HG02938 (cell line): Measurements from ENCODE around the gene ATG9B.

Experiments
- ATAC-seq: cut with Tn5 transposase; IDR thresholded peaks from one replicate; pipeline ENCODE4 v1.9.1; 2021; ENCODE audit warnings: mild to moderate bottlenecking, moderate library complexity; ENCODE audit not compliant: unreplicated experiment

The ATG9B gene

GRCh38 chr7:150988230-150989226 is 35.8 kb downstream of the ATG9B start:
- ATAC-seq, result no peak

DNA sequence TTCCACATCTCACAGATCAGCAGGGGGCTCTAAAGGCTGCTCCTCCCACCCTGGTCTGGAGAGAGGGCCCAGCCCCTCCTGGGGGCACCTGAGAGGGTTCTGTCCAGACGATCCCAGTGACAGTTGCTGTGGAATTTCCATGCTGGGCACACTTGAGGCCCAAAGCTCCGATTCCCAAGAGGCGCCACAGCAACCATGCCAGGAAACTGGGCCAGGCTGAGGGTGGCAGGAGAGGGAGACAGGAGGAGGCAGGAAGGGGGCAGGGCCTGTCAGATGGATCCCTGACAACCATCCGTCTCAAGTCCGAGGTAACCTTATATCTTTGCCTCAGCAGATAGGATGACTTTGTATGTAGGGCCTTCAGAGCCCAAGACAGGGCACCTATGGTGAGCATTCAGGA is 37.7 kb downstream of the ATG9B start:
- ATAC-seq, result no peak

DNA sequence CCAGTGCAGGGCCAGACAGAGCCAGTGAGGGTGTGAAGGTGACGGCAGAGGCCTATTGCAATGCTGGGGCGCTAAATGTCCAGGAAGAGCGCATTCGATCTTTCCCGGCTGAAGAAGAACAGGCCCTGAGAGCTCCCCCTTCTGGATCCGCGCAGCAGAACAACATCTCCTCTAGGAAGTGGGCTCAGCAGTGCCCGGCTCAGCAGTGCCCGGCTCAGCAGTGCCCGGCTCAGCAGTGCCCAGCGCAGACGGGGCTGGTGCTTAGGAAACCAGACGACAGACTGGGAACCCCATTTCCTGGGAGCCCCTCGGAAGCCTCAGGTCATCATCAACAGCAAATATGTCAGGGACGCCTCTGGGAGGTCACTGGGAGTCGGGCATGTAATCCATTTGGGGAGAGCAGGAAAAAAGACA is 38.2 kb downstream of the ATG9B start:
- no peak for ATAC-seq

DNA sequence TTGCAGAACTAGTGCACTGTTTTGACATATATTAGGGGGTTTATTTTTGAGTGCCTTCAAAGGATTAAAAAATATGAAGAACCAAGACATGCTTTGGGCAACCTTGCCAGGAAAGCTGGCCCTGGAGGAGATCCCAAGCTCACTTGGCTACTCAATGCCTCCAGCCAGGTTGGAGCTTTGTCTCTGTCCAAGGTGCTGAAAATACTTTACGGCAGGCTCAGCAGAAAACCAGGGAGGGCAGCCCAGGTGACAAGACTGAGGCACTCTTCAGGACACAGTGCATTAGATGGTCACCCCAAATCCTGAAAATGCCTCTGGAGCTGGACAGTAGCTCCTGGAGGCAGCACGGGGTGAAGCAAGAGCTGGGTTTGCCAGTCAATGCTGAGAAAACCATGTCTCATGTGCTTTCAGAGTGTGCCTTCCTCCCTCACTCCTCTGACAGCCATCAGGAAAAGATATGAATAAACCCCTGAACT is 40.4 kb downstream of the ATG9B start:
- ATAC-seq, result no peak

- no peak for ATAC-seq
Measured at GRCh38 chr7:150982351-150982750, 41.9 kb downstream of the ATG9B start.

DNA sequence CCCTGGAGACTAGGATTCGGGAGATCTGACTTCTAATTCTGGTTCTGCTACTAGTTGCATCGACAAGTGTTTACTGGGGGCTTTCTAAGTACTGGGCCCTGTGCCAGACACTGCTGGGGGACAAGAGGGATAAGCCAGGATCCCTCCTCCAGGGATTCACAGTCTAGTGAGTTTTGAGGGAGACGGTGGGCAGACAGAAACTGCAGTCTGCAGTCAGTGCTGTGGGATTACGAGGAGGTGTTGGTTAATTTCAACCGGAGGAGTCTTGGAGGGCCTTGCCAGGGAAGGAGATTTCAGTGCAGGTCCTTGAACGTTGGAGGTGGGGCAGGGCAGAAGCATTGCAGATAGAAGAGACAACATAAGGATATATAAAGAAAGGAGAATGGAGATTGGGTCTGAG is 42.6 kb downstream of the ATG9B start:
- ATAC-seq, result no peak

- ATAC-seq, result no peak
Measured at GRCh38 chr7:150980663-150981062, 43.6 kb downstream of the ATG9B start.

- ATAC-seq, result no peak
Measured at GRCh38 chr7:150979713-150980390, 44.4 kb downstream of the ATG9B start.

DNA sequence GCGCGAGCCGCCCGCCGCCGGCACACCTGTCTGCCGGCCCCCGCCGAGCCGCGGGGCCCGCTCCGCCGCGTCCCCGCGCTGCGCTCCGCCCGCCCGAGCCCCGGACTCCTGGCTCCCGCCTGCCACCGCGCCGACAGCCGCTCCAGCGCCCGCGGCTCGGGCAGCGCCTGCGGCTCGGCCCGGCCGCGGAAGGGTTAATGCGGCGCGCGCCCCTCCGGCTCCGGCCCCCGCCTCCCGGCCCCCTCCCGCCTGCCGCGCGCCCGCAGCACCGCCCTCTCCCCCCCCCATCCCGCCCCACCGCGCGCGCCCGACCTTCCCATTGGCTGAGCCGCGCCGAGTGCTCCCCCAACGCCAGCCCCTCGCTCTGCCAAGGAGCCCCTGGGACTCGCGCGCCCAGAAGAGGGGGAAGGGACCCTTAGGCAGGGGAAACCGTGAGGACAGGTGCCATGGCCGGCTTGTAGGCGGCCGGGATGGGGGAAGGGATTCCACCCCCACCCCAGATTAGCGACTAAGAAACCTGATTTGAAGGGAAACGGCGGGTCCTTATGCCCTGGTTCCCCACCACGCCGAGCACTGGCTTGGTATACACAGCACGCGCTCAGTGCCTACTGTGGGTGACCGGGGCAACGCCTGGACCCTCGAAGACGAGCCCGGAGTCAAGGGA is 46.0 kb downstream of the ATG9B start, which contains the start of gene KCNH2:
Gene KCNH2, minus strand, starts transcription at position 196 of the 664 bp plus-strand sequence. CDS start 408 bp downstream, outside the sequence.
- no peak for ATAC-seq

GRCh38 chr7:150977382-150978125 is 46.7 kb downstream of the ATG9B start:
- ATAC-seq, result no peak

GRCh38 chr7:150976529-150977381 is 47.5 kb downstream of the ATG9B start:
- ATAC-seq, result no peak

DNA sequence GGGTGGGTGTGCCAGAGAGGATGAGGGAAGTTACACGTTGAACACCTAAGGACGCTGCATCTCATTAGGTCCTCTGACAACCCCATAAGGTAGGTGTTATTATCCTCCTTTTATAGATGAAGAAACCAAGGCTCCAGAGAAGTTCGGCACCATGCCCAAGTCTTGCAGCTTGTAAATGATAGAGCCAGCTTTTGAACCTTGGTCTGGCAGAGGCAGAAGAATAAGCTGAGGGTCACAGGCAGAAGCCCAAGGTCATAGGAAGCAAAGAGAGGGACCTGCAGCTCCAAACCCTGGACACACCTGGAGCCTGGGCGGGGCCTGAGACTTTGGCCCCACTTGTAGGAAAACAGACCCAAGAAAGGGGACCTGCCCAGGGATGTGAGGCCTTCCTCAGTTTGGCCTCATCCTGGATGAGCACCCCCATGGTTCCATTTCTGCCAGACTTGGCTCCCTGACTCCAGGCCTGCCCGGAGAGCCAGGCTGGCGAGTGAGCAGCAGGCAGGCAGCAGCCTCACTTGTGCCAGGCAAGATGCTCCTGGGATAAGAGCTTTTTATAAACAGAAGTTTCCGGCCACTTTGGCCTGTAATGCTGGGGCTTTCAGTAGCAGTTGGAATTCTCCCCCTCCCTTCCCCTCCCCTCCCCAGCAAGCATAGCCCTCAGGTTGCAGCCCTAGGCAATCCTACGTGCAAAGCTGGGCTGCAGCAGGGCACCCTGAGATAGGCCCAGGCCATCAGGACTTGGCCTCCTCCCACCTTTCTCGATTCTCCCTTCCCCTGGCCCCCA is 48.6 kb downstream of the ATG9B start:
- ATAC-seq, result no peak

GRCh38 chr7:150974468-150975391 is 49.6 kb downstream of the ATG9B start:
- peak; percentile 60 for ATAC-seq

GRCh38 chr7:150973571-150974451 is 50.5 kb downstream of the ATG9B start:
- ATAC-seq, result no peak

- ATAC-seq, result no peak
Measured at GRCh38 chr7:150972741-150973140, 51.6 kb downstream of the ATG9B start.

DNA sequence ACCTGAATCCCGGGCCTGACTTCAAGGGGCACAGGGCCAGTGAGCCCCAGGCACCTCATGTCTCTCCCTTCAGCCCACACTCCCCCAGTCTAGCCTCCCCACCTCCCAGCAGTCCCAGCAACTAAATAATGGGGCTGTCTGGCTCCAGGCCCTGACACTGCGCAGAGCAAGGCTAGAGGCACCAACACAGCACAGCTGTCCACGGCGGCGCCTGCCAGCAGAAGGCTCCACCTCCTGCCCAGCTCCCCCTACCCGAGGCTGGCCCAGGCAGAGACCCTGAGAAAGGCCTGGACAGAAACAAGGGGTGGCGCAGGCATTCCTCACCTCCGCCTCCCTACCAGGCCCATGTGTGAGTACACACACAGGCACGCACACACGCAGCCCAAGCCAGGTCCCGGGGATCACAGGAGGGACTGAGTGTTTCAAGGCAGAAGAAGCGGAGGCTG is 52.2 kb downstream of the ATG9B start:
- no peak for ATAC-seq
